Neutrophil (primary cell): ENCODE results near the gene PPP6R2.

ENCODE experiments used
- H3K27ac ChIP-seq: fragments of 200-600 bp; sonication (generic); 2 replicates; pipeline ENCODE4 v1.5.1; 2016; ENCODE audit warnings: mild to moderate bottlenecking, moderate library complexity
- H3K27me3 ChIP-seq: fragments of 200-600 bp; sonication (generic); 2 replicates; pipeline ENCODE4 v1.6.0; 2016; ENCODE audit warnings: mild to moderate bottlenecking
- H3K36me3 ChIP-seq: fragments of 200-600 bp; sonication (generic); 2 replicates; pipeline ENCODE4 v1.5.1; 2017
- H3K4me1 ChIP-seq, 2 experiments: fragments of 200-600 bp in 1 of 2; sonication (generic) in 1 of 2; 1 replicate in 1 of 2; 2 replicates in 1 of 2; pipeline versions ENCODE4 v1.5.1 to v1.6.1; 2013 to 2016; ENCODE audit warnings: low read depth in 1 of 2, low read length in 1 of 2, mild to moderate bottlenecking in 1 of 2, moderate library complexity in 1 of 2; ENCODE audit not compliant: control insufficient read depth in 1 of 2, insufficient read depth in 1 of 2
- H3K4me3 ChIP-seq, 2 experiments: fragments of 200-600 bp in 1 of 2; sonication (generic) in 1 of 2; 1 replicate in 1 of 2; 2 replicates in 1 of 2; pipeline ENCODE4 v1.5.1; 2013 to 2016; ENCODE audit warnings: low read depth in 1 of 2, low read length in 1 of 2, mild to moderate bottlenecking in 1 of 2, moderate library complexity in 1 of 2
- H3K9me3 ChIP-seq: fragments of 200-600 bp; sonication (generic); 2 replicates; pipeline ENCODE4 v1.5.1; 2016
- TF ChIP-seq, protein P1 (sequence below): fragments of 200-600 bp; sonication (generic); IDR thresholded peaks from 2 replicates; pipeline ENCODE4 v1.5.1; 2016; ENCODE audit warnings: antibody characterized with exemption

PPP6R2 gene

GRCh38 chr22:50307890-50308596 lies 35.1 kb upstream of the PPP6R2 start:
- TF ChIP-seq, protein P1, sequence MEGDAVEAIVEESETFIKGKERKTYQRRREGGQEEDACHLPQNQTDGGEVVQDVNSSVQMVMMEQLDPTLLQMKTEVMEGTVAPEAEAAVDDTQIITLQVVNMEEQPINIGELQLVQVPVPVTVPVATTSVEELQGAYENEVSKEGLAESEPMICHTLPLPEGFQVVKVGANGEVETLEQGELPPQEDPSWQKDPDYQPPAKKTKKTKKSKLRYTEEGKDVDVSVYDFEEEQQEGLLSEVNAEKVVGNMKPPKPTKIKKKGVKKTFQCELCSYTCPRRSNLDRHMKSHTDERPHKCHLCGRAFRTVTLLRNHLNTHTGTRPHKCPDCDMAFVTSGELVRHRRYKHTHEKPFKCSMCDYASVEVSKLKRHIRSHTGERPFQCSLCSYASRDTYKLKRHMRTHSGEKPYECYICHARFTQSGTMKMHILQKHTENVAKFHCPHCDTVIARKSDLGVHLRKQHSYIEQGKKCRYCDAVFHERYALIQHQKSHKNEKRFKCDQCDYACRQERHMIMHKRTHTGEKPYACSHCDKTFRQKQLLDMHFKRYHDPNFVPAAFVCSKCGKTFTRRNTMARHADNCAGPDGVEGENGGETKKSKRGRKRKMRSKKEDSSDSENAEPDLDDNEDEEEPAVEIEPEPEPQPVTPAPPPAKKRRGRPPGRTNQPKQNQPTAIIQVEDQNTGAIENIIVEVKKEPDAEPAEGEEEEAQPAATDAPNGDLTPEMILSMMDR, result no peak
- Histone ChIP-seq H3K27ac (no peak overlapping the region), H3K4me3 (no peak overlapping the region), H3K9me3 (no peaks in the 10 kb centered on the region), H3K4me1 (peaks cover 0 to 8% of the 10 kb centered on the region in 2 experiments), H3K27me3 (peaks cover 89% of the 10 kb centered on the region), H3K36me3 (no peaks in the 10 kb centered on the region)

GRCh38 chr22:50308597-50308935 lies 34.6 kb upstream of the PPP6R2 start:
- TF ChIP-seq, protein P1, result no peak
- H3K9me3 ChIP-seq, result no peaks in the 10 kb centered on the region
- peaks cover 89% of the 10 kb centered on the region for H3K27me3 ChIP-seq
- no peak overlapping the region for H3K4me3 ChIP-seq
- no peak overlapping the region for H3K27ac ChIP-seq
- H3K36me3 ChIP-seq, result no peaks in the 10 kb centered on the region
- H3K4me1 ChIP-seq, result peaks cover 0 to 8% of the 10 kb centered on the region in 2 experiments

DNA sequence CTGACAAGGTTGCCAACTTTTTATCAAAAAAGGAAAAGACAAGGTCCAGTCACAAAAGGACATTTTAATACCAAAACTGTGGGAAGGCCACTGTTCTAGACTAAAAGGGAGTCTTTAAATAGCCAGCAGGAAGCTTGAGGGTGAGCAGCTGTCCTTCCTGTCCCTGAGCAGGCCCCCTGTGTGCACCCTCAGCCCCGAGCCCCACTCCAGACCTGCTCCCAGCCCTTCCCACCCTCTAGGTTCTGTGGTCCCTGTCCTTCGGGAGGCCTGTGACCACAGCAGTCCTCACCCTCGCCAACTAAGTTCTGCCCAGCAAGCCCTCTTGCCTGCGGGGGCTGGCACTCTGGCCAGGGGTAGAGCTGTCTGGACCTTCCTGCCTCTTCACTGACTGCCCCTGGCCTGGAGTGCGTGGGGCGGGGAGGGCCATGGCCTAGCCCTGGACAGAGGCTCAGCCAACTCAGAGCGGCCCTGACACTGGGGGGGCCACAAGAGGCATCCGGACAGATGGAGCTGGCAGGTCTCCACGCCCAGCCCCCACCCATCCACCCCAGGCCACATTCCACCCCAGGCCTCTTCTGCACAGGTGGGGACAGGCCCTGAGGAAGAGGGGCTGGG lies 34.0 kb upstream of the PPP6R2 start:
- Histone ChIP-seq H3K4me3 (no peak overlapping the region), H3K36me3 (no peaks in the 10 kb centered on the region), H3K27ac (no peak overlapping the region), H3K9me3 (no peaks in the 10 kb centered on the region), H3K4me1 (peaks cover 0 to 8% of the 10 kb centered on the region in 2 experiments), H3K27me3 (peaks cover 89% of the 10 kb centered on the region)
- TF ChIP-seq, protein P1, result no peak

DNA sequence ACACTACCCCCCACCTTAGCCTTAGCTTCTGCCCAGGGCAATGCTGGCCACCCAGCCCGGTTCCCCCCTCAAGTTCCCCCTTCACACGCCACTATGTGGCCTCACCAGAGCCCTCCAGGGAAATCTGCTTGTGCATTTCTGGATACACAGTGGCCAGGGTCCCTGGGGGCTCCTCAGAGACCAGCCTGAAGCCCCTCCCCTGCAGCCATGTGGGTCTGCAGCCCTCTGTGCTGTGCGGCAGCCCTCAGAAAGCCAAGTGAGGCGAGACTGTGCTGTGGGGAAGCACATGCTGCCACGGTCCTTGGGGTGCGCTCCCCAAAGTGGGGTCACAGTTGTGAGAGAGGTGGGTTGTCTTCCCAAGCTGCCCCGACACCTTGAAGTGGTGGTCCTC lies 33.5 kb upstream of the PPP6R2 start:
- H3K27ac ChIP-seq, result no peak overlapping the region
- no peaks in the 10 kb centered on the region for H3K36me3 ChIP-seq
- no peaks in the 10 kb centered on the region for H3K9me3 ChIP-seq
- peaks cover 0 to 11% of the 10 kb centered on the region in 2 experiments for H3K4me1 ChIP-seq
- no peak overlapping the region for H3K4me3 ChIP-seq
- TF ChIP-seq, protein P1, result no peak
- peaks cover 89% of the 10 kb centered on the region for H3K27me3 ChIP-seq

GRCh38 chr22:50310031-50310722 lies 33.0 kb upstream of the PPP6R2 start:
- Histone ChIP-seq H3K4me1 (peaks cover 0 to 12% of the 10 kb centered on the region in 2 experiments), H3K36me3 (no peaks in the 10 kb centered on the region), H3K27ac (no peak overlapping the region), H3K9me3 (no peaks in the 10 kb centered on the region), H3K4me3 (no peak overlapping the region), H3K27me3 (peaks cover 89% of the 10 kb centered on the region)
- TF ChIP-seq, protein P1, result no peak
